AG09309 (cell line): ENCODE measurements around the gene VIM.

Experiments
- DNase-seq: peaks from one replicate; pipeline ENCODE4 v3.0.0-alpha.2; 2010; ENCODE audit warnings: low read depth
- H3K4me3 ChIP-seq: 2 replicates; pipeline ENCODE4 v1.5.1; 2011; ENCODE audit warnings: mild to moderate bottlenecking, low read depth, low read length, moderate library complexity; ENCODE audit not compliant: control insufficient read depth
- CTCF ChIP-seq: IDR thresholded peaks from 2 replicates; pipeline ENCODE4 v1.5.1; 2011; ENCODE audit warnings: mild to moderate bottlenecking, low read depth, low read length, inconsistent platforms; ENCODE audit not compliant: insufficient read depth, control insufficient read depth; ENCODE audit errors: missing control alignments

The VIM gene

GRCh38 chr10:17234431-17234945 lies 6.4 kb downstream of the VIM start:
- no peak for TF ChIP-seq CTCF
- peak overlapping the region; percentile 90 for H3K4me3 ChIP-seq

GRCh38 chr10:17235136-17235535 lies 7.1 kb downstream of the VIM start:
- DNase-seq, result no peak
- H3K4me3 ChIP-seq, result peak overlapping the region; percentile 90
- peak; percentile 41 for TF ChIP-seq CTCF

More at GRCh38 chr10:17234431-17234945, 6.4 kb downstream of the VIM start:
- no peak for DNase-seq

DNA sequence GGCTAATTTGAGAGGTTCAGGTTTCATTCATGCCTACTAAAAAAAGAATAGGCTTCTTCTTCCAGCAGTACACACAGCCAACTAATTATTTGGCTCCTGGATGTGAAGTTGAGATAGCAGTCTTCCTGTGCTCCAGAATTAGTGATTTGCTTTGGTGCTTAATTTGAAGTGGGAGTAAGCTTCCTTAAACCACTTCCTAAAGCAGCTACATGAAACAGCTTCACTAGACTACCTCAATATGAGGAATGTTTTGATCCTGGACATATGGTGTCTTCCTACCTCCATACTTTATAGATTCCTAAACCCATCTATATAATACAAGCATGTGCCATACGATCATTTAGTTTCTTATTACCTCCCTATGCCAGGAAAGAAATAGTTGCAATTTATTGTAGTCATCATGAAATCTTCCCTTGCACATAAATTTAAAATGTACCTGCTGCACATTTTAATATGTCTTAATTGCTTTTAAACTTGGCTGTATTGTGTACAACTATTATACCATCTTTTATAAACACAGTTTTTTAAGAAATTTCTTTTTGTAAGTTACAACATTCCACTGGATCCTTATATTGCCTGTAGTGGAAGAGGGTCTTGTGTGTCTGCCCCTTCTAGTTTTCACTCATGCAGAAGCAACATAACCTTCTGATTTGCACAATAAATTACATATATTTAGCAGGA lies 8.6 kb downstream of the VIM start:
- H3K4me3 ChIP-seq, result no peak overlapping the region
- no peak for TF ChIP-seq CTCF
- DNase-seq, result no peak

- no peak for DNase-seq
- H3K4me3 ChIP-seq, result no peak overlapping the region
- no peak for TF ChIP-seq CTCF
Observed at GRCh38 chr10:17237149-17237527, 9.1 kb downstream of the VIM start.

DNA sequence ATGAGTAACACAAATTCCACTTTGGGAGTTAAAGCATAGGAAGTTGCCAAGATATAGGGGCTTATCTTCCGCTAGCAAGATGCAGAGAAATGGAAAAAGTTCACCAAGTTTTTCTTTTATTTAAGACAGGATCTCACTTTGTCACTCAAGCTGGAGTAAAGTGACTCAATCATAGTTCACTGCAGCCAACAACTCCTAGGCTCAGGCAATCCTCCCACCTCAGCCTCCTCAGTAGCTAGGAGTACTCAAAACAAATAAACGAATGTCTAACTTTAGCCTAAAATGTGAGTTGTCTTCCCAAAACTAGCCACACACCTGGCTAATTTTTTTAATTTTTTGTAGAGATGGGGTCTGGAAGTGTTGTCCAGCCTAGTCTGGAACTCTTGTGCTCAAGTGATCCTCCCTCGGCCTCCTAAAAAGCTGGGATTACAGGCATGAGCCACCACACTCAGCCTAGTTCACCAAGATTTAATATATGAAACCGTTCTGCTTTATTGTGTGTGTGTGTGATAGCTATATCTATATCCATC lies 9.9 kb downstream of the VIM start:
- no peak for TF ChIP-seq CTCF
- no peak for DNase-seq
- no peak overlapping the region for H3K4me3 ChIP-seq

GRCh38 chr10:17238445-17239291 lies 10.6 kb downstream of the VIM start:
- no peak for TF ChIP-seq CTCF
- no peak overlapping the region for H3K4me3 ChIP-seq
- DNase-seq, result no peak
